Lung (tissue), 12 donors: Measurements from ENCODE around the gene ZNF549. TPM values are rescaled to one million over a fixed set of nuclear protein-coding genes. Genes with fewer than 3 reads are reported as not detected.

Source experiments
- ATAC-seq: fragments of 200-7000 bp; cut with Tn5 transposase; one replicate; pipeline ENCODE4 v1.9.1; 2020; ENCODE audit warnings: moderate number of reproducible peaks; ENCODE audit not compliant: insufficient read depth, low FRiP score
- DNase-seq, 3 donors: peaks; one replicate each; pipeline ENCODE4 v3.0.0-alpha.2; 2013 to 2017
- H3K27ac ChIP-seq, 2 donors: one replicate each; pipeline ENCODE4 v1.5.1; 2013; ENCODE audit warnings: mild to moderate bottlenecking in 2 of 2, moderate library complexity in 2 of 2, control low read depth in 1 of 2, inconsistent platforms in 1 of 2, low read depth in 1 of 2, low read length in 1 of 2
- H3K27me3 ChIP-seq, 3 donors: one replicate each; pipeline ENCODE4 v1.5.1; 2013; ENCODE audit warnings: low read length in 2 of 3; ENCODE audit not compliant: control insufficient read depth in 3 of 3, insufficient read depth in 3 of 3
- H3K36me3 ChIP-seq, 4 donors: one replicate each; pipeline ENCODE4 v1.5.1; 2013; ENCODE audit warnings: low read length in 4 of 4, mild to moderate bottlenecking in 1 of 4, moderate library complexity in 1 of 4; ENCODE audit not compliant: control insufficient read depth in 4 of 4, insufficient read depth in 4 of 4
- H3K4me1 ChIP-seq, 5 donors: one replicate each; pipeline ENCODE4 v1.5.1; 2013; ENCODE audit warnings: low read length in 5 of 5, mild to moderate bottlenecking in 2 of 5, moderate library complexity in 1 of 5; ENCODE audit not compliant: control insufficient read depth in 5 of 5, insufficient read depth in 5 of 5
- H3K4me3 ChIP-seq: one replicate; pipeline ENCODE4 v1.5.1; 2013; ENCODE audit warnings: mild to moderate bottlenecking, control low read depth, moderate library complexity
- H3K9ac ChIP-seq, 2 donors: one replicate each; pipeline ENCODE4 v1.5.1; 2013; ENCODE audit warnings: low read length in 2 of 2, control low read depth in 1 of 2; ENCODE audit not compliant: insufficient read depth in 1 of 2
- H3K9me3 ChIP-seq, 4 donors: one replicate each; pipeline ENCODE4 v1.5.1; 2013; ENCODE audit warnings: low read length in 3 of 4, mild to moderate bottlenecking in 1 of 4, moderate library complexity in 1 of 4; ENCODE audit not compliant: control insufficient read depth in 4 of 4, insufficient read depth in 3 of 4
- CTCF ChIP-seq: IDR thresholded peaks from 2 replicates; pipeline ENCODE4 v1.5.1; 2012; ENCODE audit warnings: mild to moderate bottlenecking; ENCODE audit errors: control extremely low read depth, extremely low read depth
- WGBS, 2 donors: extraction: QIAGEN DNeasy Blood & Tissue Kit; methylation state at CpG; one replicate each; pipeline ENCODE4 v1.1.7; 2013; 5-methylcytosine and 5-hydroxymethylcytosine counted together
- polyA plus RNA-seq, 2 donors: library from polyadenylated mRNA; stranded (reverse); fragments of 200-250 nt; gene quantifications; one replicate each; pipeline ENCODE4 v1.2.1, GENCODE V29; 2013
- total RNA-seq, 2 donors: library from RNA; depleted of rRNA in 1 of 2; stranded (reverse); fragments of >200 nt in 1 of 2; gene quantifications; one replicate each; pipeline ENCODE4 v1.2.1, GENCODE V29; 2014 to 2021
- donor health status: control.
- donor health status: control.
- donor health status: Bipolar disorder and iron deficiency.
- donor health status: healthy.
- donor health status: DM: yes; HTN: yes; CAD: no.

ZNF549 gene
- total and polyA plus RNA-seq, 4 donors, result 1.7 to 14.8 (median 3.6) TPM

GRCh38 chr19:57606931-57607330 lies 79.8 kb downstream of the ZNF549 start:
- no peaks in the 10 kb centered on the region for H3K4me1 ChIP-seq
- WGBS, 2 donors, result 97 to 98% methylated on average over 5 of the region's 5 CpGs
- peaks cover 0 to 41% (median 13%) of the 10 kb centered on the region in 4 donors for H3K9me3 ChIP-seq
- no peak for TF ChIP-seq CTCF
- H3K9ac ChIP-seq, result no peak overlapping the region
- H3K36me3 ChIP-seq, result peaks cover 26 to 62% (median 32%) of the 10 kb centered on the region in 4 donors
- H3K27me3 ChIP-seq, result no peaks in the 10 kb centered on the region
- ATAC-seq (no peak), DNase-seq (no peak)
- no peak overlapping the region for H3K4me3 ChIP-seq
- no peak overlapping the region for H3K27ac ChIP-seq

Other genes starting within 250 kb of the ZNF549 start
- 100 to 1,000 TPM in 1 of 2 donors, 10 to 100 TPM in 1; 54.1 to 113 TPM for gene ZNF460, start 246.9 kb upstream of the ZNF549 start, total RNA-seq
- gene ZNF460, start 246.9 kb upstream of the ZNF549 start, polyA plus RNA-seq, result 1 to 10 TPM; 1.2 to 4.0 TPM
- 10 to 100 TPM in 1 of 2 donors, 1 to 10 TPM in 1; 5.2 to 15.4 TPM for gene ZNF543, start 206.9 kb upstream of the ZNF549 start, total RNA-seq
- 1 to 10 TPM; 1.3 to 1.4 TPM for gene ZNF543, start 206.9 kb upstream of the ZNF549 start, polyA plus RNA-seq
- 10 to 100 TPM in 1 of 2 donors, 1 to 10 TPM in 1; 7.9 to 13.5 TPM for gene ZNF304, start 176.1 kb upstream of the ZNF549 start, total RNA-seq
- 1 to 10 TPM; 2.6 to 3.8 TPM for gene ZNF304, start 176.1 kb upstream of the ZNF549 start, polyA plus RNA-seq
- gene TRAPPC2B, start 163.8 kb upstream of the ZNF549 start, total RNA-seq, result 10 to 100 TPM in 1 of 2 donors, 1 to 10 TPM in 1; 6.2 to 15.1 TPM
- 10 to 100 TPM; 15.3 to 25.4 TPM for gene TRAPPC2B, start 163.8 kb upstream of the ZNF549 start, polyA plus RNA-seq
- 1 to 10 TPM; 2.8 to 4.2 TPM for gene ZNF547, start 163.8 kb upstream of the ZNF549 start, total RNA-seq
- 1 to 10 TPM; 1.4 to 1.6 TPM for gene ZNF547, start 163.8 kb upstream of the ZNF549 start, polyA plus RNA-seq
- 10 to 100 TPM; 14.9 to 35.7 TPM for gene ZNF548, start 137.5 kb upstream of the ZNF549 start, total RNA-seq
- gene ZNF548, start 137.5 kb upstream of the ZNF549 start, polyA plus RNA-seq, result 1 to 10 TPM; 5.6 to 6.8 TPM
- gene ZNF17, start 116.2 kb upstream of the ZNF549 start, total RNA-seq, result 10 to 100 TPM; 13.4 to 18.3 TPM
- gene ZNF17, start 116.2 kb upstream of the ZNF549 start, polyA plus RNA-seq, result 1 to 10 TPM; 2.1 to 4.0 TPM
- 10 to 100 TPM; 10.6 to 14.6 TPM for gene ZNF749, start 92.0 kb upstream of the ZNF549 start, total RNA-seq
- gene ZNF749, start 92.0 kb upstream of the ZNF549 start, polyA plus RNA-seq, result 1 to 10 TPM; 4.0 to 8.8 TPM
- gene VN1R1, start 70.2 kb upstream of the ZNF549 start, total RNA-seq, result 1 to 10 TPM in 1 of 2 donors, under 1 TPM in 1; 0.58 to 3.1 TPM
- gene VN1R1, start 70.2 kb upstream of the ZNF549 start, polyA plus RNA-seq, result under 1 TPM; 0.15 to 0.28 TPM
- gene ZNF772, start 49.8 kb upstream of the ZNF549 start, total RNA-seq, result 10 to 100 TPM in 1 of 2 donors, 1 to 10 TPM in 1; 8.1 to 28.1 TPM
- 1 to 10 TPM in 1 of 2 donors, under 1 TPM in 1; 0.98 to 2.7 TPM for gene ZNF772, start 49.8 kb upstream of the ZNF549 start, polyA plus RNA-seq
- gene ZNF419, start 39.6 kb upstream of the ZNF549 start, total RNA-seq, result 10 to 100 TPM; 10.1 to 12.5 TPM
- 1 to 10 TPM; 4.3 to 5.2 TPM for gene ZNF419, start 39.6 kb upstream of the ZNF549 start, polyA plus RNA-seq
- gene ZNF773, start 27.4 kb upstream of the ZNF549 start, total RNA-seq, result 10 to 100 TPM in 1 of 2 donors, 1 to 10 TPM in 1; 6.3 to 17.0 TPM
- 1 to 10 TPM; 2.5 to 4.3 TPM for gene ZNF773, start 27.4 kb upstream of the ZNF549 start, polyA plus RNA-seq
- gene ZNF550, start 32.5 kb downstream of the ZNF549 start, total RNA-seq, result 10 to 100 TPM in 1 of 2 donors, 1 to 10 TPM in 1; 8.4 to 21.4 TPM
- gene ZNF550, start 32.5 kb downstream of the ZNF549 start, polyA plus RNA-seq, result 1 to 10 TPM; 2.0 to 3.0 TPM
- gene ZNF416, start 51.6 kb downstream of the ZNF549 start, total RNA-seq, result 1 to 10 TPM; 4.2 to 4.6 TPM
- 1 to 10 TPM; 1.7 to 2.2 TPM for gene ZNF416, start 51.6 kb downstream of the ZNF549 start, polyA plus RNA-seq
- gene ZIK1, start 56.8 kb downstream of the ZNF549 start, total RNA-seq, result 10 to 100 TPM in 1 of 2 donors, 1 to 10 TPM in 1; 4.3 to 13.8 TPM
- gene ZIK1, start 56.8 kb downstream of the ZNF549 start, polyA plus RNA-seq, result 1 to 10 TPM; 1.0 to 2.7 TPM
- 1 to 10 TPM; 4.0 to 4.7 TPM for gene ZNF530, start 72.5 kb downstream of the ZNF549 start, total RNA-seq
- gene ZNF530, start 72.5 kb downstream of the ZNF549 start, polyA plus RNA-seq, result 1 to 10 TPM; 1.5 to 2.1 TPM
- gene ZNF134, start 86.9 kb downstream of the ZNF549 start, total RNA-seq, result 10 to 100 TPM; 17.7 to 33.2 TPM
- gene ZNF134, start 86.9 kb downstream of the ZNF549 start, polyA plus RNA-seq, result 1 to 10 TPM; 3.6 to 8.2 TPM
- 10 to 100 TPM; 10.7 to 36.9 TPM for gene ZNF211, start 105.8 kb downstream of the ZNF549 start, total RNA-seq
- gene ZNF211, start 105.8 kb downstream of the ZNF549 start, polyA plus RNA-seq, result 1 to 10 TPM; 6.5 to 7.1 TPM
- gene ZSCAN4, start 141.6 kb downstream of the ZNF549 start, total RNA-seq, result under 1 TPM in 1 of 2 donors, not detected in 1; 0.21 TPM
- gene ZSCAN4, start 141.6 kb downstream of the ZNF549 start, polyA plus RNA-seq, result under 1 TPM; 0.07 to 0.14 TPM
- 10 to 100 TPM in 1 of 2 donors, 1 to 10 TPM in 1; 8.7 to 12.0 TPM for gene ZNF551, start 154.6 kb downstream of the ZNF549 start, total RNA-seq
- 1 to 10 TPM; 1.5 to 3.1 TPM for gene ZNF551, start 154.6 kb downstream of the ZNF549 start, polyA plus RNA-seq
- 10 to 100 TPM in 1 of 2 donors, 1 to 10 TPM in 1; 3.7 to 34.6 TPM for gene ZNF154, start 181.8 kb downstream of the ZNF549 start, total RNA-seq
- 1 to 10 TPM; 1.2 to 1.9 TPM for gene ZNF154, start 181.8 kb downstream of the ZNF549 start, polyA plus RNA-seq
- 10 to 100 TPM in 1 of 2 donors, 1 to 10 TPM in 1; 9.7 to 17.1 TPM for gene ZNF671, start 200.3 kb downstream of the ZNF549 start, total RNA-seq
- 1 to 10 TPM; 2.4 to 4.8 TPM for gene ZNF671, start 200.3 kb downstream of the ZNF549 start, polyA plus RNA-seq
- gene ZNF776, start 219.5 kb downstream of the ZNF549 start, total RNA-seq, result 10 to 100 TPM; 13.9 to 33.8 TPM
- gene ZNF776, start 219.5 kb downstream of the ZNF549 start, polyA plus RNA-seq, result 1 to 10 TPM; 2.9 to 5.6 TPM
- gene ZNF586, start 242.3 kb downstream of the ZNF549 start, total RNA-seq, result 10 to 100 TPM; 14.8 to 48.1 TPM
- gene ZNF586, start 242.3 kb downstream of the ZNF549 start, polyA plus RNA-seq, result 1 to 10 TPM; 4.8 to 7.4 TPM